Spleen (tissue), 11 donors: Measurements from ENCODE around the gene DCAF6. TPM values are rescaled to one million over a fixed set of nuclear protein-coding genes. Genes with fewer than 3 reads are reported as not detected.
A peak's percentile ranks its signal among the peaks of the same experiment; 100 is the strongest.

ENCODE experiments used
- DNase-seq: peaks from one replicate; pipeline ENCODE4 v3.0.0-alpha.2; 2020
- H3K27ac ChIP-seq, 8 donors: fragments of 200-600 bp; sonication (generic) in 7 of 8; 1 replicate in 4 of 8; 2 replicates in 4 of 8; pipeline versions ENCODE4 v1.5.0 to v1.8.0; 2016 to 2021; ENCODE audit warnings: inconsistent platforms in 4 of 8, mild to moderate bottlenecking in 4 of 8, moderate library complexity in 1 of 8
- H3K27me3 ChIP-seq, 7 donors: fragments of 200-600 bp; sonication (generic) in 6 of 7; replicated peaks in 1 of 7; 1 replicate in 4 of 7; 2 replicates in 3 of 7; pipeline versions ENCODE4 v1.5.0 to v1.8.0; 2016 to 2021; ENCODE audit warnings: inconsistent platforms in 3 of 7, mild to moderate bottlenecking in 1 of 7
- H3K36me3 ChIP-seq, 6 donors: fragments of 200-600 bp; sonication (generic) in 5 of 6; 1 replicate in 4 of 6; 2 replicates in 2 of 6; pipeline versions ENCODE4 v1.5.0 to v1.8.0; 2016 to 2021; ENCODE audit warnings: inconsistent platforms in 2 of 6
- H3K4me1 ChIP-seq, 6 donors: fragments of 200-600 bp; sonication (generic) in 5 of 6; 1 replicate in 3 of 6; 2 replicates in 3 of 6; pipeline versions ENCODE4 v1.5.0 to v1.8.0; 2016 to 2021; ENCODE audit warnings: inconsistent platforms in 3 of 6
- H3K4me3 ChIP-seq, 8 donors: fragments of 200-600 bp; sonication (generic) in 7 of 8; 1 replicate in 4 of 8; 2 replicates in 4 of 8; pipeline versions ENCODE4 v1.5.0 to v1.8.0; 2016 to 2021; ENCODE audit warnings: inconsistent platforms in 4 of 8, mild to moderate bottlenecking in 4 of 8, moderate library complexity in 2 of 8
- H3K9me3 ChIP-seq, 8 donors: fragments of 200-600 bp; sonication (generic) in 7 of 8; 1 replicate in 4 of 8; 2 replicates in 4 of 8; pipeline versions ENCODE4 v1.5.0 to v1.8.0; 2016 to 2021; ENCODE audit warnings: inconsistent platforms in 4 of 8
- CTCF ChIP-seq, 11 experiments: fragments of 200-600 bp in 7 of 11; fragments of 450-650 bp in 4 of 11; sonication (generic) in 4 of 11; IDR thresholded peaks in 8 of 11; conservative IDR thresholded peaks in 3 of 11; 1 replicate in 7 of 11; 2 replicates in 4 of 11; pipeline versions ENCODE4 v1.4.0 to v1.8.0; 2016 to 2021; ENCODE audit warnings: antibody characterized with exemption in 11 of 11, inconsistent platforms in 4 of 11, mild to moderate bottlenecking in 1 of 11
- POLR2A ChIP-seq, 3 donors: fragments of 450-650 bp; IDR thresholded peaks; one replicate each; pipeline ENCODE4 v1.5.1; 2017; ENCODE audit warnings: antibody characterized with exemption in 3 of 3, mild to moderate bottlenecking in 1 of 3
- POLR2AphosphoS5 ChIP-seq, 3 donors: sonication (generic); formaldehyde crosslinking; IDR thresholded peaks; one replicate each; pipeline ENCODE4 v1.5.1; 2017; ENCODE audit warnings: antibody characterized with exemption in 3 of 3
- WGBS, 5 donors: extraction: QIAGEN DNeasy Blood & Tissue Kit in 3 of 5; methylation state at CpG; one replicate each; pipeline versions ENCODE4 v1.1.5 to v1.1.7; 2013 to 2018; 5-methylcytosine and 5-hydroxymethylcytosine counted together
- intact Hi-C: fragments of 100-400 bp; cut with DNase I; formaldehyde crosslinking; loops from one replicate; pipeline ENCODE4 v1.15.0; 2023; ENCODE audit warnings: low total_unique reads
- polyA plus RNA-seq, 3 donors: library from polyadenylated mRNA; stranded (reverse); fragments of 200-250 nt; gene quantifications; one replicate each; pipeline ENCODE4 v1.2.1, GENCODE V29; 2013
- total RNA-seq, 7 donors: library from RNA; depleted of rRNA in 3 of 7; stranded (reverse); fragments of >200 nt in 3 of 7; fragmentation: NEBNext Ultra II Directional in 4 of 7; extraction: Animal tissue kit (Norgen Biotek cat#: 25700) in 4 of 7; gene quantifications; one replicate each; pipeline versions ENCODE4 v1.1.0 to v1.2.1, GENCODE V29; 2016 to 2021
- donor health status: healthy with polysubstance abuse.
- donor health status: DM: no; HTN: no; CAD: no; lungs with moderate emphysema.
- donor health status: DM: no; HTN: no; CAD: no.
- donor health status: Bipolar disorder and iron deficiency.
- donor health status: healthy.
- donor health status: DM: no; HTN: no; CAD: no.
- donor health status: DM: yes; HTN: yes; CAD: no.

DCAF6 gene
- total and polyA plus RNA-seq, 10 donors, result 19.2 to 76.6 (median 43.6) TPM

- H3K27ac ChIP-seq, result peak overlapping the region; percentile 91 to 97 (median 96)
- TF ChIP-seq POLR2A (IDR thresholded peaks at IDR 0.05) (peak in 1 of 3 donors; percentile 61), CTCF (IDR thresholded peaks at IDR 0.05 in 8 of 11, conservative IDR thresholded peaks at IDR 0.05 in 3 of 11) (peak in 1 of 11 experiments; percentile 12), POLR2AphosphoS5 (IDR thresholded peaks at IDR 0.05) (peak; percentile 78 to 93 (median 89))
- DNase-seq, result peak; percentile 53
- no peaks in the 10 kb centered on the region for H3K36me3 ChIP-seq
- peak overlapping the region; percentile 68 to 91 (median 82) for H3K4me3 ChIP-seq
- H3K4me1 ChIP-seq, result peaks cover 27 to 63% (median 42%) of the 10 kb centered on the region in 6 donors
- intact Hi-C loops, result loop anchor here (10.0 kb wide), 1 partner anchor 221 kb away; no protein-coding TSS in a partner anchor
- WGBS, 5 donors, result 0 to 1% (median 1%) methylated on average over 27 to 45 of the region's 45 CpGs
- no peaks in the 10 kb centered on the region for H3K9me3 ChIP-seq
- no peaks in the 10 kb centered on the region for H3K27me3 ChIP-seq
Observed at GRCh38 chr1:167935216-167936067, 1.0 kb upstream of the DCAF6 start.

GRCh38 chr1:167936930-167937708, 636 bp downstream of the DCAF6 start, which contains the start of gene MPC2:
Gene MPC2, minus strand, starts transcription at chr1:167937072. Its CDS starts 1,231 bp downstream, at chr1:167935841.
- Histone ChIP-seq H3K27me3 (no peaks in the 10 kb centered on the region), H3K36me3 (peaks cover 0 to 5% (median 0%) of the 10 kb centered on the region in 6 donors), H3K4me3 (peak within 1 kb of the TSS; percentile 76 to 91 (median 82)), H3K4me1 (peaks cover 27 to 69% (median 42%) of the 10 kb centered on the region in 6 donors), H3K27ac (peak within 1 kb of the TSS; percentile 91 to 97 (median 96)), H3K9me3 (no peaks in the 10 kb centered on the region)
- peak in 2 of 3 donors; percentile 8 to 46 for TF ChIP-seq POLR2AphosphoS5 (IDR thresholded peaks at IDR 0.05)
- TF ChIP-seq CTCF (IDR thresholded peaks at IDR 0.05 in 8 of 11, conservative IDR thresholded peaks at IDR 0.05 in 3 of 11), result no peak
- WGBS, 5 donors, result 0 to 1% (median 1%) methylated on average over 36 to 51 of the region's 51 CpGs
- peak; percentile 94 for DNase-seq
- intact Hi-C loops, result loop anchor here (10.0 kb wide), 1 partner anchor 222 kb away; no protein-coding TSS in a partner anchor

GRCh38 chr1:167937709-167938010, 1.2 kb downstream of the DCAF6 start:
- WGBS, 5 donors, result 1 to 2% (median 1%) methylated on average over 5 of the region's 5 CpGs
- Histone ChIP-seq H3K4me1 (peaks cover 27 to 63% (median 42%) of the 10 kb centered on the region in 6 donors), H3K9me3 (no peaks in the 10 kb centered on the region), H3K4me3 (peak overlapping the region; percentile 76 to 91 (median 82)), H3K27me3 (no peaks in the 10 kb centered on the region), H3K27ac (peak overlapping the region; percentile 91 to 97 (median 96)), H3K36me3 (peaks cover 0 to 6% (median 0%) of the 10 kb centered on the region in 6 donors)
- no peak for DNase-seq
- TF ChIP-seq POLR2A (IDR thresholded peaks at IDR 0.05), result no peak
- no peak for TF ChIP-seq CTCF (IDR thresholded peaks at IDR 0.05 in 8 of 11, conservative IDR thresholded peaks at IDR 0.05 in 3 of 11)
- no peak for TF ChIP-seq POLR2AphosphoS5 (IDR thresholded peaks at IDR 0.05)
- intact Hi-C loops, result loop anchor here (10.0 kb wide), 1 partner anchor 223 kb away; no protein-coding TSS in a partner anchor
